NCI-H146 (cell line): ENCODE data around the gene NRP2.
A peak's percentile ranks its signal among the peaks of the same experiment; 100 is the strongest.

ENCODE experiments used
- DNase-seq: peaks from one replicate; lab custom pipeline; 2025; lab: John Stamatoyannopoulos, UW

The NRP2 gene

DNA sequence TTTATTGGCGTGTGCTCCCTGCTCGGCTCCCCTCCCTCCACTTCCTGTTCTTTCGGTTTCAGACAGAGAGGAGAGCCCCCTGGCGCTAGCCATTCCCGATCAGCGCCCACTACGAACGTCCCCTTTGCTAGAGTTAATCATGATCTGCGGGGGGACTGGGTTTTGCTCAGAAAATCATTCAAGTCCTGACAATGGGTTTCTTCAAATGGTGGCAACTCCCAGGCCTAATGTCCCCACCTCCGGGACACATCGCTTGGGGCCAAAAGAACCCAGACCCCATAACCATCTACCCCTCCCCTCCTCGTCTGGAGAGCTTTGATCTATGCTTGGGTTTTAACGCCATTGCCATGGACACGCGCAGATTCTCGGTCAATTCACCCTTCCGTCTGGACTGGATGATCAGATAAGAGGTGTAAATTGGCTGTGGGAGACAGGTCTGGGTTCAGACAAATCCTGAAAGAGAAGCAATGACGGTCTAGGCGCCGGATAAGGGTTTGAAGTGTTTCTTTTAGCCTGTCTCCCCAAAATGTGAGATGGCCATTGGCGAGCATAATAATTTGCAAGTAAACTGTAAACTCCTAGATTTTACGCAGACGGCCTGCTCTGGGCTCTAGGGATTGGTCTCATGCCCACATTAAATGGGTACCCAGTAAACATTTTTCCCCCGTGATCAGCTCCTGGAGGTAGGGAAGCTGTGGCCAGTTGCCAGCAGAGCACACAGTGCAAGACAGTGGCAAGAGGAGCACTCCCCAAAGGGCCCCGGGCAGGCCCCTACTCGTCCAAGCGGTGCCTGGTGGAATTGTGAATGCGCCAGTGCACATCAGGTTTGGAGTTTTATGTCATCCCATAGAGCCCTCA is 4.7 kb downstream of the NRP2 start:
- DNase-seq, result no peak

DNA sequence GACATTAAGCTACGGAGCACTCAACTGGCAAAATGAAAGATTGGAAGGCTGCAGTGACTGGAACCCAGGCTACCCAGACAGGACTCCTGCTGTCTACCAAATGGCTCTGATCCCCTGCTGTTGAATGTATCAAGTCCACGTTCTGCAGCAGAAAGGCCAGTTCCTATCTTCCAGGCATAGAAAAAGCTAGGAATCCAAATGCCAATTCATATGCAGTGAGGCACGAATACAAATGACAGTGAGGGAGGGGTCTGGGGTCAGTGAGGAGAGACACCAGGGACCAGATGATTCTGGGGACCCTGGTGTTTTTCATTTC is 5.3 kb downstream of the NRP2 start:
- no peak for DNase-seq

DNA sequence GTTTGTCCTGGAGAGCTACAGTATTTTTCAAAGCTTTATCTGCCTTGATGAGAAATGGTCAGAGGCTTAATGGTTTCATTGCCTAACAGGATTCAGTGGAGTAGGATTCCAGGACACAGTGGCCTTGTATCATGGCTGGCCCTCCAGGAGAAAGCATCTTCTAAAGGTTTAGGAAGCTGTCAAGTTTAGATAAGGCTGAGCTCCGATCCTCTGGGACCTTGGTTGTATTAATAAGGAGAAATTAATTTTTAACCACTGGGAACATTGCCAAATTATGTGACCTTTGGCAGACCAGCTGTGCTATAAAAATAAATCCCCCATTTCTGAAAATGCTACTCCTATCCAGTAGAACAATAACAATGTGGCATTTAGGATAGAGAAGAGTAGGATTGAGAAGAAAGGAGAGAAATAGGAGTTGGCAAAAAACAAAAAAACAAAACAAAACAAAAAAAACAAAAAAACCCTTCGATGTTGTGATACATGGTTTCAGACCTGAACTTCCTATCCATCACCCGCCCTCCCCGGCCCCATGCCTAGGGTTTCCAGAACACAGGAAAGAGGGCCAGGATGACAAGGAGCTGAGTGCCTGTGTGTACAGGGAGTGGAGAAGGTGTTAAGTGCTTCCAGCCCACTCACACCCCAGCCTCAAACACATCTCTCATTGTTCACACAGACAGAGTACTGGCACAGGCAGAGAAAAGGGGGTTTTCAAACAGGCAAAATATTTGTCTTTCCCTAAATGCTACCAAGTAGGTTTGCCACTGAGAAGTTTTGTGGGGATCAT is 6.3 kb downstream of the NRP2 start:
- DNase-seq, result no peak

DNA sequence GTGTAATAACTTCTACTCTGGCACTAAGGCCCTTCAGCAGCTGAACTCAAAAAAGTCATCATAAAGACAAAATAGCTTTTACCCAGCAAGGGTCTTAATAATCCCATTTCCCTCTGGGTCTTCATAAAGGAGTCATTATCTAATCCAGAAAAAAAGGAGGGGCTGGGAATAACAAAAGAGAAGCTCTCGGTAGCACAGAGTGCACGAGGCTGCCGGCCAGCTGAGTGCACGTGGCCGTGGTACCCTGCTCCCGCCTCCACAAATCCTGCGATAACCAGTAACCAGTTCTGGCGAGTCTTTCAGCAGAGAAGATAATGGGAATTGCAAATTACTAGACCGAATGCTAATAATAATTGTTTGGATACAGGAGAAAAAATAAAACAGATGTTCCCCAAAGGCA is 7.5 kb downstream of the NRP2 start:
- no peak for DNase-seq

DNA sequence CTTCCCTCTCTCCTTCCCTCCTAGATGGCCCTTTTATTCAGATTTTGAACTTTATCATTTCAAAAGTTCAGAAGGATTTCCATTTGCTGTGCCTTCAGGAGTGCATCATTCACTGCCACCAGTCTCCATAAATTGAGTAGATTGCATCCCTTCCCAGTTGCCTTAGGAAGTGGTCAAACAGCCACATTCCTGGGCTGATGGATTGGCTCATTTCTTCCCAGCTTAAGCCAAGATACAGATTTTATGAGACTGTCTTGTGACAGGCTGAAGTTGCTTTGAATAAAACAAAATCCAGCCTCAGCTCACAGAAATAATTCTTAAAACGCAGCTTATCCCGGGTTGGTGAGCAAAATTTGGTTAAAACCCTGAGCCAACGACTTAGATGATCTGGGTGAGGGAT is 9.8 kb downstream of the NRP2 start:
- DNase-seq, result no peak

DNA sequence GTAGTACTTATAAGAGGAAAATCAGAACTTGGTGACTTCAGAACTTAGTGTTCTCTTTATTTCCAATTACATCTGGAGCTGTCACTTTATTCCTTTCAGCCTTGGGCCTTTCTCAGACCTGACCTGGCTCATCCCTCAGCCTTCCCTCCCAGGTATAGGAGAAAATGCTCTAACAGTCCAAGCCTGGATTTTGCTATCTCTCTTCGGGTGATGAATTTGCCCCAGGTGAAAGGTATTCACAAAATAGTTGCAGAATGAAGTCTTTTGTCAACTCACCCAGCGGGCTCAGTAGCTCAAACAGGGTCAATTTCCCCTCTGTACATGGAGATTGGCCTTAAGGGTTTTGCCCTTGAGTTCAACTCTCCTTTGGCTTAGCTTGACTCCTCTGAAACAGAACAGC is 12.0 kb downstream of the NRP2 start:
- no peak for DNase-seq

DNA sequence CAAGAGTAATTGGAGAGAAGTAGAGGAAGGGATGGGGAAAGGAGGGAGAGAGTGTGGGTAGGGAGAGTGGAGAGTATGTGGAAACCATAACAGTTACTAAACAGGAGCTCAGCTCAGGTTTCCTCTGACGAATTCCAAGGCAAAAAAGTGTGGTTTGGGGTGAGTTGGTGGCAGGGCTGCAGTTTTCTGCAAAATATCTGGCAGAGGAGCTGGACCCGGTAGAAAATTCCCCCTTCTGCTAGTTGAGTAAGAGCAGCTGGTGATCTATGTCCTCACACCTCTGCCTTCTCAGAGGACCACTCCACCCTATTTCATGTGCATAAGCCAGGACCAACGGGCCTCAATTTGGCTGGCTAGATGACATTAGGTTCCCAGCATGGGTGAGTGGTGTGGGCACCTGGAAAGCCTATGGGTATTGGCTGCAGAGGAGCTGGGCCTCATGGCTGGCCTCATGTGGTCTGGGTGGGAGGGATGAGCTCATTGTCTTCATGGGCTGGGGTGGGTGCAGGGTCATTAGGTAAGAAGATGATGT is 13.2 kb downstream of the NRP2 start:
- no peak for DNase-seq

DNA sequence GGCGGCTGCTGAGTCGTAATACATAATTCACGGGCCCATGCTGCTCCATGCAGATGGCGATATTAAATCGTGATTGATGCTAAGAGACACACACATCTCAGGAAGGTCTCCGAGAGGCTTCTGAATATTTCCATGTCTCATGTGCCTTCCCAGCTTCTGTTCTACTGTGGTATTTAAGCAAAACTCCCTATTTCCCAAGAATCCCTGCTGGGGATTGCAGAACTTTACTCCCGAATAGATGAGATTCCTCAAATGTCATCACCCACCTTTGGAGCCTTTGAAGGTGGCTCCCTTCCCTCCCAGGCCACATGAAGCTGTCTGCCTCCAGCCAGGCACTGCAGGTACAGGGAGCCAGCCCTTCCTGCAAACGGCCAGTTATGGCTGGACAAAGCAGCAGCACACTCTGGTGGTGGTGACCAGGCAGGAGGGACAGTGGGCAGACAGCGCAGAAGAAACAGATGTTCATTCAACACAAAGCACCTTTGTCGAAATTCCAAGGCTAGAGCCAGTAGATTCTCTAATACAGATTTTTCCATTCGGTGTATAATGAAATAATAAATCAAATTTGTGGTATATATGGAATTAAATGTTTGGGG is 14.1 kb downstream of the NRP2 start:
- peak; percentile 15 for DNase-seq

DNA sequence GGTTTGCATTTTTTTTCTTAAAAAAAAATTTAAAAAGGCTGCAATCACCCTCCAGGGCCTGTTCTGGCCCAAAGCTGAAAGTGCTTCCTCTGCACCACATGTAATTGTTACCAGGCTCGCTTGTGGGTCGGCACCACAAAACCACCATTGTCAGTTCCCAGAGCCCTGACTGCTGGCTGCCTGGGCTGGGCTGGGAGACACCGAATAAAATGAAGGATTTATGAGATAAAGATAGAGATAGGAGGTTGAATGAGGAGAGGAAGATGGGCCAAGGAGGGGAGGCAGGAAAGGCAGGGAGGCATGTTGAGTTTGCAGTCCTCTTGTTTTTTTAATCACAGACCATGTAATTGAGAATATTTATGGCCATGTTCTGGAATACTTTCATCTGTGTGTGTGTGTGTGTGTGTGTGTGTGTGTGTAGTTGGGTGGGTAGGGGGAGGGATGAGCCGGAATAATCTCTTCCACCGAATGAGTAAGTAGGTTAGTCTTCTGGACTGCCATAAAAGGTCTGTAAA is 14.7 kb downstream of the NRP2 start:
- DNase-seq, result no peak

DNA sequence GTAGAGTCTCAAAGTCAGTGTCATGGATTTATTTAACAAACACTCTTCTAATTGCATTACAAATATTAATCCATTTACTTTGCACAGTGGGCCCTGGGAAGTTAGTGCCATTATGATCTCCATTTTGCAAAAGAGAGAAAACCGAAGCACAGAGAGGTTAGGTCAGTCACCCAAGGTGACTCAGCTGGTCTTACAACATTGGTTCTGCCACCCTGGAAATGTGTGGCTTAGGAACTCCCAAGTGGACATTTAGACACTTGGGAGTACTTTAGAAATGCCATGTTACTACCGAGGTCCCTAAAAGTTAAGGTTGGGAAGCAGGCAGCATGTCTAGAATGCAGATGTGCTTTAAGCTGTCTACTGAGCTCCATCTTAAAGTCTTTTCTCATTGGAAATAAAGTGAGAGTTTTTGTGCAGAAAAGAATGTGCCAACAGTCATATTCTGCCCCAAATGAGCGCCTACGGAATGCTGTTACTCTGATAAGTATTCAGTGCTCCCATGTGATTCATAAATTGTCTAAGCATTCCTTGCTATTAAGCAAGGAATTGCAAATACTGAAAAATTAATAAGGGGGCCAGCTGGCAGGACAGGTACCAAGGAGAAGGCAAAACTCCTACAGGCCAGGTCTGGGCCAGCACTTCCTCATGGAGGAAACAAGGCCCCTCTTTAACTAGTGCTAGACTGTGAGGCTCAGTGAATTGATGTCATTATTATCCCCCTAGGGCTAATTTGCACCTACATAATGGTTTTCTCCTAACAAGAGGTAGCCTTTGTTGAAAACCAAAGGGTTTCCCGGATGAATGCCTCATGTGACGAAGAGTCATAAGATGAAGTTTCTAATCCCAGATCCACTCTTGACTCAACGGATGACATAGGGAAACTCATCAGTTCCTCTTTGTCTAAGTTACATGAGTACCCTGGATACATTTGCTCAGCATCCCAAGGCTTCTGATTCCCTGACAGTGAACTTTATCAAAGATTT is 16.3 kb downstream of the NRP2 start:
- DNase-seq, result peak; percentile 22

DNA sequence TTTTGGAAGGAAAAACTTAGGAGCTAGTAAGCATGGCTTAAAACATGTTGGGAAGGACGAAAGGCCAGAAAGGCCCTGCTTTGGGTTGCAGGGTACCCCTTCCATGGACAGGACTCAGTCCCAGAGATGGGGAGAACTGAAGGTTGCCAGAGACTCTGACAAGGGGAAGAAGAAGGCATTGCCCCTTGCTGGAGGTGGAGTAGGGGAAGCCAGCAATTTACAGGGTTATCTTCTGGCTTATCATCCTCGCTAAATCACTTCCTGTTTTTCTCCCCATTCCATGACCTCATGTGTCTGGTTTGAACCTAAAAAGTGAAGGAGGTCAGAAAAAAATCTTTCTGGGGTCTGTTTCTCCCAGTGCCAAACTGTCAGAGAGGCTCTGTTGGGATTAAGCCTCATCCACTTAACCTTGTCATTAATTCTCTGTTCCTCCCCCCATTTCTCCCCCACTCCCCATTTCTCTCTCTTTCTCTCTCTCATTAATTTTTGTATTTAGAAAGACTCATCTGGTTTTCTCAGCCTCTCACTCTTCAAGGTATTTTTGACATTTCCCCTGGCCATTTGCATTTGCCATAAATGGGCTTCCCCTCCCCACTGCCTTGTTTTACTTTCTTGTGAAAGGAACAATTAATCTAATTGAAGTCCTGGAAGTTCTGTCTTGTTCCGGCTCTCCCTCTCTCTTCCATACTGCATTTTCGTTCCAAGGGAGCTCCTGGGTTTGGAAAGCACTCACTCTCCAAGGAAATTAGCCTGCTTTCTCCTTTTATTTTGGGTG is 17.4 kb downstream of the NRP2 start:
- no peak for DNase-seq

DNA sequence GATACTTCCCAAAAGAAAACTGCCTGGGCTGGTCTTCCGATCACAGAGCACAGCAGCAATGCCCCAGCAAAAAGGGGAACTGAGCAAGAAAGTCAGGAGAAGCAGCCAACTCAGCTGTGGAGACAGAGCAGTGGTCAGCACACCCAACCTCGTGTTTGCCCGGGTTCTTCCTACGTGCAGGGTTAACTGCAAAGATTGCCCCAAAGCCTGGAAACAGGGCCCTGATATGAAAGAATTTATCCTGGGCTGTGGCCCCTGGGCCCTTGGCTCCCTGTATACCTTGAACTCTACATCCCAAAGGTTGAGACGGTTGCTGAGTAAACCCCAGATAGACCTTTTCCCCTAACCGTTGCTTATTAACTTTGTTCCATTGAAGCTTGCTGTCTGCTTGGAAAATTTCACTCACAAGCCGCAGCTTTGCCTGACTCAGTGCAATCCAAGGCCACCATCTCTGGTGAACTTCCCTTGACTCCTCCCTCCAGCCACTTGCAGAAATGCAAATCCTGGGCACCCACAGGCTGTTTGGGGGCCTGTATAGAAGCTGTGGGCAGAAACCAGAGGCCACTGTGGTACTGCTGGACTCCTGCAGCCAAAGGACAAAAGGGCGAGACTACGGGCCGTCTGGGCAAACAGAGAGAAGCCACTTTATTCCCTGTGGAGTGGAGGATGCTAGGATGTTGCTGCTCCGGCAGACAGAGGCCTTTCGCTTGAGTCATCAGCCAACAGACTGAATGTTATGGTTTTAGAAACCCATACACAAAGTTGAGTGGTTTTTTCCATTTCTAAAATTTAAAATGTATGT is 18.2 kb downstream of the NRP2 start:
- peak; percentile 43 for DNase-seq

DNA sequence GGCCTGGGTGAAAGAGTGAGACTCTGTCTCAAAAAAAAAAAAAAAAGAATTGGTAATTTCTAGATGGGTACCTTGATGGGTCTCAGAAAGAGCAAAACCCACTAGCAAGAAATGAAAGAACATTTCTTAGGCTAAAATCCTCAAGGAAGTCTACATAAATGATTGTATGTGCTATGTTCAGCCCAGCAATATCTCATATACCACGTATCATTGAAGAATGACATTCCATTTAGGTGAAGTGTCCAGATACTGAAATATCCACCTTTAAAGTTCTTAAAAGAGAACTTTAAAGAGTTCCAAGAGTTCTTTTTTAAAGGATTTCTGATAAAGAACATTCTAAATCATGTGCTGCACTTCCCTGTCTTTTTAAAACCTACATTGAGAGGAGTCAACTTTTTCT is 19.2 kb downstream of the NRP2 start:
- DNase-seq, result no peak

DNA sequence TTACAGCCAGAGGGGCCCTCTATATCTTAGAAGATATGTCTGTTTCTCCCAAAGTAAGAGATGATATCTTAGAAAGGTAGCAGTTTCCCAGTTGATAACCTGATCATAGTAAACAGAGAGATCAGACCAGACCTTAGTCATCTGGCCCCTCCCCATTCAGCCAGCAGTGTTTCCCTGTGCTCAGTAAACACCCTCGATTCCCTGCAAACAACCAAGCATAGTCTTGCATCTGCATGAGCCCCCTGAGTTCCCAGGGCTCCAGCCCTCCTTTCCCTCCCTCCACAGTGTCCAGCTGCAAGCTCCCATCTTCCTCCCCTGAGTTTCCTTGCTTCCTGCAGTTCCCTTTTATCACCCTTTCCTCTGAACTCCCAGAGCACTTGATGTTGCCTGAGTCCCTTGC is 20.3 kb downstream of the NRP2 start:
- DNase-seq, result no peak

DNA sequence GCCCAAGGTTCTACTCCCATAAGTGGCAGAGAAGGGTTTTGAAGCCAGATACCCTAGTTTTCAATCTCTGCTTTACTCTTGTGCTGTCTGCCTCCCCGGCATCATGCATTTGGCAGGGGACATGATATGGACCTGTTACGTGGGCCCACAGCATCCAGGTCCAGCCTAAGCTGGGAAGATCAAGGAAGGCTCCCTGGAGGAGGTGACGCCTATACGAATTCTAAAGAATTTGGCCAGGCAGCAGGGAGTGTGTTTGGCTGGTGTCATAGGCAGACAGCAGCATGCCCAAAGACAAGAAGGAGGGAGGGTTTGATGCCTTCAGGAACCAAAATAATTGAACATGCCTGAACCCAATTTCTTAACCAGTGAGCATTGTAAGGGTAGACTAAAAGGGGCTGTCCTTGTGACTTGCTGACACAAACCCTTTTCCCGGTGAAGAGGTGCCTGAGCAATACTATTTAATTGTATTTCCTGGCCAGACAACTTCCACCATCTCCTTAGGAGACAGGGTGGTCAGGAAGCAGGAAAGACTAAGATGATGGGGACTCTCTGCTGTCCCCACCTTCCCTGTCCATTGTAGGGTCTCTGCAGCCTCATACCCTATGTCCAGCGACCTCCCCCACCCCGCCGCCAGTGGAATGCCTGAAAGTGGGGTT is 21.3 kb downstream of the NRP2 start:
- no peak for DNase-seq

DNA sequence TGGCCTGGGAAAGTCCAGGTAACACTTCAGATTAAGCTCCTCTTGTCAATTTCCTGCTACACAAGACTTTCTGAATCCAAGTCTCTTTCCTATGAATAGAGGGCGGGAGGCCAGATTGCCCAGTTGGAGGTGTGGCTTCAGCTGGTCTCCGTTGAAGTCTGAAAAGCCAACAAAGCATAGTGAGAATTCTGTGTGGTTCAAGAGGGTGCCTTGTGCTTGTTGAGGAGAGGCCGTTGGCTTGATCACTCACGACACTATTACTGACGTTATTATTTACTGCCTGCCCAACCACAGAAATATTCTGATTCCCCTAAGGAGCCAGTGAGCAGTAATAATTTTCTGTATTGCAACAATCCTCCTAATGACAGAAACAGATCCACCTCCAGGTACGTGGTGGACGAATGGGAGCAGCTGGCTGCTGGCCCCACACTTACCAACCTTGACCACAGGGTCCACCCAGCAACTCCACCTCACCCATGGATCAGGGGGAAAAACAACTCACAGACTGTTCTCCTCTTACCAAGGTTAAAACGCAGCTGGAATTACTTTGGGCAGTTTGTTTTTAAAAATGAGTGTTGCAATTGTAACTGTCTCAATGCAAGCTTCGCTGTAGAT is 21.9 kb downstream of the NRP2 start:
- DNase-seq, result no peak

DNA sequence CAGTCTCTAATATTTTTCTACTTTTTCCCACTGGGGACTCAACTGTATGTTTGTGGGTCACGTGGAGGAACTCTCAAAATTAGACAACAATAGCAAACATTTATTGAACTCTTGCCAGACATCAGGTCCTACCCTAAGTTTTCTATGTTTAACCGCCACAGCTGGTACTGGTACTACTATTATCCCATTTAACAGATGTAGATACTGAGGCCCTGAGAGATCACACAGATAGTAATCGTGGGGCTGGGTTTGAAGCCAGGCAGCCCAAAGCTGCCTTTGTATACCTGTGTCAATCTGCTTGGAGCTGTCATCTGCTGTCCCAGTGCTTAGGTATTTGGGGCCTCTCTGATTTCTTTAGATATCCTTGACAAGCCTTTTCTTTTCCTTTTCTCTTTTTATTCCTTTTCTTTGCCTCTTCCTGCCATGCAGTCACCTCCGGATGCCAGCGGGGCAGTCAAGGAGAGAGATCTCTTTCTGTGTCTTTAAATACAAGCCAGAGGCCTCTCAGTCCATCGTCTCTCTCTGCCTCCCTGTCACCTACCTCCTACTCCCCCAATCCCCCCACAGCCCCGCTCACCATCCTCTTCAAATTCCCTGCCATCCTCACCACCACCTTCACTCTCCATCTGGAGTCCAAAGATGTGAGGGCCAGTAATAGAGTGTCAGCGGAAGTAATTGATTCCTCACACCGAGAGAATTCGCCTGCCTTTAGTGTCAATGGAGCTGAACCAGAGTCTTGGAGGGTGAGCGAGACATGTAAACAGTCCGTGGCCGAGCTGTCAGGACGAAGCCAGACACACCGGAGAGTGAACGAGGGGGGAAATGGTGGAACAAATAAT is 23.4 kb downstream of the NRP2 start:
- DNase-seq, result no peak
